Left lung (tissue), 10 donors: Measurements from ENCODE around the gene SERPINE1. TPM values are rescaled to one million over a fixed set of nuclear protein-coding genes. Genes with fewer than 3 reads are reported as not detected.

ENCODE experiments used
- ATAC-seq: fragments of 200-7000 bp; cut with Tn5 transposase; one replicate; pipeline ENCODE4 v1.9.1; 2020; ENCODE audit warnings: moderate library complexity
- DNase-seq, 4 donors: peaks; one replicate each; pipeline ENCODE4 v3.0.0-alpha.2; 2013 to 2020
- H3K27ac ChIP-seq, 2 donors: fragments of 200-600 bp; sonication (generic) in 1 of 2; one replicate each; pipeline versions ENCODE4 v1.5.0 to v1.8.0; 2020 to 2021
- H3K27me3 ChIP-seq, 2 donors: fragments of 200-600 bp; sonication (generic) in 1 of 2; one replicate each; pipeline versions ENCODE4 v1.5.0 to v1.8.0; 2020 to 2021
- H3K36me3 ChIP-seq, 2 donors: fragments of 200-600 bp; sonication (generic) in 1 of 2; one replicate each; pipeline versions ENCODE4 v1.5.0 to v1.8.0; 2020 to 2021
- H3K4me1 ChIP-seq, 2 donors: fragments of 200-600 bp; one replicate each; pipeline ENCODE4 v1.8.0; 2021
- H3K4me3 ChIP-seq, 2 donors: fragments of 200-600 bp; sonication (generic) in 1 of 2; one replicate each; pipeline versions ENCODE4 v1.5.0 to v1.8.0; 2020 to 2021; ENCODE audit warnings: mild to moderate bottlenecking in 1 of 2
- H3K9me3 ChIP-seq, 2 donors: fragments of 200-600 bp; sonication (generic) in 1 of 2; one replicate each; pipeline versions ENCODE4 v1.5.0 to v1.8.0; 2020 to 2021
- intact Hi-C, 2 donors: fragments of 100-400 bp; cut with DNase I; formaldehyde crosslinking; loops; one replicate each; pipeline versions ENCODE4 v1.11.2 to v1.14.2; 2022
- polyA plus RNA-seq, 6 donors: library from polyadenylated mRNA; unstranded; fragments of 120-200 nt; gene quantifications; one replicate each; pipeline ENCODE4 v1.2.1, GENCODE V29; 2013; ENCODE audit not compliant: insufficient read length in 6 of 6
- total RNA-seq, 2 donors: library from RNA; stranded (reverse); fragmentation: NEBNext Ultra II Directional; extraction: Animal tissue kit (Norgen Biotek cat#: 25700); gene quantifications; one replicate each; pipeline ENCODE4 v1.2.1, GENCODE V29; 2021
- TF ChIP-seq, protein P1 (sequence below), 2 donors: fragments of 200-600 bp; sonication (generic) in 1 of 2; IDR thresholded peaks; one replicate each; pipeline versions ENCODE4 v1.5.0 to v1.8.0; 2021; ENCODE audit warnings: antibody characterized with exemption in 2 of 2
- donor health status: DM: no; HTN: yes; CAD: no.
- donor health status: DM: no; HTN: no; CAD: no.

The SERPINE1 gene
- total and polyA plus RNA-seq, 8 donors, result 2.5 to 80.5 (median 3.9) TPM

DNA sequence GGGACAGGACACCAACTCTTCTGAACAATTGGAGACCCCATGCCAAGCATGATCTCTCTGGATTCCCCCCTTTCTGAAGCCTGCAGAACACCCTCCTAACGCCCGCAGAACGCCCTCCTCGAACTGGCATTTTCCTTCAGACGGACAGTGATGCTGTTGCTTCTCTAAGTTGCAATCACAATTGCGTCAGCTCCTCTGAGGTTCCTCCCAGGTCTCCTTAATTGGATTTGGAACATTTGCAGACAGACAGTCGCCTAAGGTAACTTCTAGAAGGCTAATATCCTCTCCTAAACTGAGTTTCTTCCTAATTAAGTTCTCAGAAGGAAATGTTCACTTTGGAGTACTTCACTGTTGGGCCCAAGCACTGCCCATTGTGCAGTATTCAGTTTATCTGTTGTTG lies 20.5 kb upstream of the SERPINE1 start:
- H3K27ac ChIP-seq, result no peak overlapping the region
- ATAC-seq (no peak), DNase-seq (peak in 1 of 4 donors; percentile 0)
- peaks cover 0 to 31% of the 10 kb centered on the region in 2 donors for H3K4me1 ChIP-seq
- intact Hi-C loops, result no loop called here
- no peaks in the 10 kb centered on the region for H3K9me3 ChIP-seq
- no peaks in the 10 kb centered on the region for H3K36me3 ChIP-seq
- no peak overlapping the region for H3K4me3 ChIP-seq
- TF ChIP-seq, protein P1, sequence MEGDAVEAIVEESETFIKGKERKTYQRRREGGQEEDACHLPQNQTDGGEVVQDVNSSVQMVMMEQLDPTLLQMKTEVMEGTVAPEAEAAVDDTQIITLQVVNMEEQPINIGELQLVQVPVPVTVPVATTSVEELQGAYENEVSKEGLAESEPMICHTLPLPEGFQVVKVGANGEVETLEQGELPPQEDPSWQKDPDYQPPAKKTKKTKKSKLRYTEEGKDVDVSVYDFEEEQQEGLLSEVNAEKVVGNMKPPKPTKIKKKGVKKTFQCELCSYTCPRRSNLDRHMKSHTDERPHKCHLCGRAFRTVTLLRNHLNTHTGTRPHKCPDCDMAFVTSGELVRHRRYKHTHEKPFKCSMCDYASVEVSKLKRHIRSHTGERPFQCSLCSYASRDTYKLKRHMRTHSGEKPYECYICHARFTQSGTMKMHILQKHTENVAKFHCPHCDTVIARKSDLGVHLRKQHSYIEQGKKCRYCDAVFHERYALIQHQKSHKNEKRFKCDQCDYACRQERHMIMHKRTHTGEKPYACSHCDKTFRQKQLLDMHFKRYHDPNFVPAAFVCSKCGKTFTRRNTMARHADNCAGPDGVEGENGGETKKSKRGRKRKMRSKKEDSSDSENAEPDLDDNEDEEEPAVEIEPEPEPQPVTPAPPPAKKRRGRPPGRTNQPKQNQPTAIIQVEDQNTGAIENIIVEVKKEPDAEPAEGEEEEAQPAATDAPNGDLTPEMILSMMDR (IDR thresholded peaks at IDR 0.05), result no peak
- peaks cover 0 to 7% of the 10 kb centered on the region in 2 donors for H3K27me3 ChIP-seq

DNA sequence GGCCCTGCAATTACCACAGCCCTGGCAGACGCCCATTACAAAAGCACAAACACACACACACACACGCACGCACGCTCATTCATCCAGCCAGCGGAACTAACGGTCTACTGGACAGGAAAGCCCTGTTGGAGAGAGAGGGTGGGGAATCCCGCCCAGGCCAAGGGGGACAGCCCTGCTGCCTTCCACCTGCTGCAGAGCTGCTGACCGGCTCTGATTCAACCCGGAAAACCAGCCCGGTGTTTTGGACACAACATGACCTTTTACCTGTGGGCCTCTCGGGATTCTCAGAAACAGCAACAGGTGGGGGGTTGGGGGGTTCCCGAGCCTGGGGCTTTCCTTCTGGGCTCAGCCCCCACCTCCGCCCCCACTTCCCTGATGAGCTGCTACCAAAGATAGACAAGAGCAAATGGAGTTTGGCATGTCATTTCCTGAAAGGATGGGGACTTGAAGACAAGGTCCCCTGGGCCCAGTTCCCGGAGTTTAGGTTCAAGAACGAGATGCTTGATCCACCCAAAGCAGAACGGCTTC lies 18.5 kb upstream of the SERPINE1 start:
- Histone ChIP-seq H3K4me1 (peaks cover 0 to 37% of the 10 kb centered on the region in 2 donors), H3K27me3 (no peaks in the 10 kb centered on the region), H3K27ac (peak overlapping the region in 1 of 2 donors; percentile 5), H3K4me3 (no peak overlapping the region), H3K9me3 (no peaks in the 10 kb centered on the region), H3K36me3 (no peaks in the 10 kb centered on the region)
- TF ChIP-seq, protein P1 (IDR thresholded peaks at IDR 0.05), result no peak
- peak in 2 of 4 donors; percentile 26 to 55 for DNase-seq
- peak; percentile 73 for ATAC-seq
- intact Hi-C loops, result no loop called here

DNA sequence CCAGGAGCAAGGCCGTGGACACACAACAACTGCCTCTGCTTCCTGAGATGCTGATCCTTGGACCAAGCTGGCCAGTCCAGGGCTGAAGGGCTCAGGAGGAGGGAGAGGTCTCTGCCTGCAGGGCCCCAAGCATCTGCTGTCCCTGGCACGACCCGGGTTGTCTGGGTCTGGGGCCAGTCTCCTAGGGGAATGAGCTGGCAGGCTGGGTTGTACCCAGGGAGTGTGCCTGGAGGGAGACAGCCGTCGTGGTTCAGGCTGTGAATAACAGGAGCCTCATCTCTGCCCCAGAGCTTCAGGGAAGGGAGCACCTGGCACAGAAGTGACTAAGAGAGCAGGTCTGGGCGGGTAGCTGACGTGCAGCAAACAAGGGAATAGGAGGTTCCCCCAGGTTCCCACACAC lies 17.9 kb upstream of the SERPINE1 start:
- intact Hi-C loops, result no loop called here
- ATAC-seq (no peak), DNase-seq (no peak)
- Histone ChIP-seq H3K4me1 (peaks cover 0 to 37% of the 10 kb centered on the region in 2 donors), H3K4me3 (no peak overlapping the region), H3K9me3 (no peaks in the 10 kb centered on the region), H3K27me3 (no peaks in the 10 kb centered on the region), H3K27ac (peak overlapping the region in 1 of 2 donors; percentile 5), H3K36me3 (no peaks in the 10 kb centered on the region)
- TF ChIP-seq, protein P1 (IDR thresholded peaks at IDR 0.05), result no peak

DNA sequence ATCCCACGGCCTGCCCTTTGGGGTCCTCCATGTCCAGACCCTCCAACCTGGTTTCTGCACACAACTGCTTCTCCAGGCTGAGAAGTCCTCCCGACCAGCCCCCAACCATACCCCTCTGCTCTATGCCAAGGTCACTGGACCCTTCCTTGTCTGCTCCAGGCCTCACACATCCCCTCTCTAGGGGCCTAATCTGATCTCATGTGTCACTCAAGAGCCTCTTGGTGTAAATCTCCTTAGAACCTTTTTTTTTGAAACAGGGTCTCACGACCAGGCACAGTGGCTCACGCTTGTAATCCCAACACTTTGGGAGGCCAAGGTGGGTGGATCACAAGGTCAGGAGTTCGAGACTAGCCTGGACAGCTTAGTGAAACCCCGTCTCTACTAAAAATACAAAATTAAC lies 17.5 kb upstream of the SERPINE1 start:
- H3K27ac ChIP-seq, result peak overlapping the region in 1 of 2 donors; percentile 5
- no peak for ATAC-seq
- no peak overlapping the region for H3K4me3 ChIP-seq

DNA sequence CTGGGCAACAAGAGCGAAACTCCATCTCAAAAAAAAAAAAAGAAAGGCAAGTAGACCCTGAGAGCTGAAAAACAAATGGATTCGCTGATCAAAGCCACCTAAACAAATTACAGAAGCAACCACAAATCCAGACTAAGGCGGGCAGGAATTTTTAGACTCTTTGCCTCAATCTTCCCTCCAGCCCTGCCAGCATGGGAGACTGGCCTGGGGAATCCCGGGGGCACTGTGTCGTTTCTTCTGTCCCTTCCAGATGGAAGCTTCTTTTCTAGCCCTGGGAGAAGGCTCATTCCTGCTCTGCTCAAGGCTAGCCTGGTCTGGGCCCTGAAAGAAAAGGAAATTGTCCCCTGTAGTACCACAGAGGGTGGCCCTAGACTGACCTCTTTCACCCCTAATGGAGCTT lies 15.6 kb upstream of the SERPINE1 start:
- Histone ChIP-seq H3K36me3 (no peaks in the 10 kb centered on the region), H3K9me3 (no peaks in the 10 kb centered on the region), H3K27me3 (no peaks in the 10 kb centered on the region), H3K27ac (peak overlapping the region; percentile 62 to 72), H3K4me1 (peaks cover 0 to 25% of the 10 kb centered on the region in 2 donors), H3K4me3 (no peak overlapping the region)
- intact Hi-C loops, result no loop called here
- DNase-seq, result no peak
- ATAC-seq, result no peak
- TF ChIP-seq, protein P1 (IDR thresholded peaks at IDR 0.05), result no peak

More for the DNA sequence above, 17.5 kb upstream of the SERPINE1 start:
- Histone ChIP-seq H3K36me3 (no peaks in the 10 kb centered on the region), H3K9me3 (no peaks in the 10 kb centered on the region), H3K4me1 (peaks cover 0 to 36% of the 10 kb centered on the region in 2 donors), H3K27me3 (no peaks in the 10 kb centered on the region)
- TF ChIP-seq, protein P1 (IDR thresholded peaks at IDR 0.05), result no peak
- intact Hi-C loops, result no loop called here
- DNase-seq, result no peak
